ENCODE measurements around the gene IZUMO1.

The IZUMO1 gene

GRCh38 chr19:48741129-48741999 is 5.3 kb downstream of the IZUMO1 start:
- ATAC-seq, result no peak
- TF ChIP-seq TOX (CRISPR knock-in tag; IDR thresholded peaks at IDR 0.05; ENCODE audit: borderline replicate concordance), result no peak
- no peak for TF ChIP-seq ISL1 (CRISPR knock-in tag; IDR thresholded peaks at IDR 0.05)
- no peak for TF ChIP-seq ESRRG (CRISPR knock-in tag; IDR thresholded peaks at IDR 0.05)
- no peak for TF ChIP-seq TCF4 (CRISPR knock-in tag; IDR thresholded peaks at IDR 0.05; ENCODE audit: borderline replicate concordance)
- TF ChIP-seq RARB (CRISPR knock-in tag; IDR thresholded peaks at IDR 0.05), result no peak
- TF ChIP-seq TSHZ2 (CRISPR knock-in tag; IDR thresholded peaks at IDR 0.05), result no peak
- TF ChIP-seq ZFP3 (CRISPR knock-in tag; IDR thresholded peaks at IDR 0.05), result no peak
- no peak for TF ChIP-seq OSR1 (CRISPR knock-in tag; IDR thresholded peaks at IDR 0.05)
- TF ChIP-seq PPARA (CRISPR knock-in tag; IDR thresholded peaks at IDR 0.05; ENCODE audit: borderline replicate concordance), result no peak
- TF ChIP-seq ARNTL (CRISPR knock-in tag; IDR thresholded peaks at IDR 0.05; ENCODE audit: borderline replicate concordance, low read depth), result no peak

GRCh38 chr19:48740164-48740972 is 6.3 kb downstream of the IZUMO1 start, which contains the start of gene RASIP1:
RASIP1 (minus strand) TSS chr19:48740610; CDS start chr19:48740282, 328 bp downstream.
- ATAC-seq, result no peak
- TF ChIP-seq POU6F1 (CRISPR knock-in tag; IDR thresholded peaks at IDR 0.05; ENCODE audit: borderline replicate concordance, low read depth) (no peak), ESRRG (CRISPR knock-in tag; IDR thresholded peaks at IDR 0.05) (no peak), TCF4 (CRISPR knock-in tag; IDR thresholded peaks at IDR 0.05; ENCODE audit: borderline replicate concordance) (no peak), RARB (CRISPR knock-in tag; IDR thresholded peaks at IDR 0.05) (no peak), OSR1 (CRISPR knock-in tag; IDR thresholded peaks at IDR 0.05) (no peak), ISL1 (CRISPR knock-in tag; IDR thresholded peaks at IDR 0.05) (no peak), GLIS3 (CRISPR knock-in tag; IDR thresholded peaks at IDR 0.05) (no peak), ZNF565 (CRISPR knock-in tag; conservative IDR thresholded peaks at IDR 0.05; ENCODE audit: low read depth) (no peak), CSRNP3 (CRISPR knock-in tag; IDR thresholded peaks at IDR 0.05) (no peak), ZFP30 (CRISPR knock-in tag; IDR thresholded peaks at IDR 0.05) (no peak), ARNTL (CRISPR knock-in tag; IDR thresholded peaks at IDR 0.05; ENCODE audit: borderline replicate concordance, low read depth) (no peak), TSHZ2 (CRISPR knock-in tag; IDR thresholded peaks at IDR 0.05) (no peak), CREB5 (CRISPR knock-in tag; IDR thresholded peaks at IDR 0.05; ENCODE audit: low read depth) (no peak), TOX (CRISPR knock-in tag; IDR thresholded peaks at IDR 0.05; ENCODE audit: borderline replicate concordance) (no peak), BACH2 (CRISPR knock-in tag; IDR thresholded peaks at IDR 0.05; ENCODE audit: borderline replicate concordance) (no peak), ZNF70 (CRISPR knock-in tag; IDR thresholded peaks at IDR 0.05) (no peak)

All from SK-N-SH treated with all-trans-retinoic acid at 6 μM for 48 hours (cell line).